ENCODE data around the gene ZNF804A. TPM values are rescaled to one million over a fixed set of nuclear protein-coding genes. Genes with fewer than 3 reads are reported as not detected.

Gene ZNF804A
- total RNA-seq = under 0.01 and 0.22 TPM in 2 replicates

GRCh38 chr2:184598316-184599053, at the start of gene ZNF804A:
ZNF804A (plus strand) TSS chr2:184598529; CDS start chr2:184598960, 431 bp downstream.

Measured in placental epithelial cell (primary cell).